Right renal cortex interstitium (tissue), 3 donors: ENCODE measurements around the gene CD2. TPM values are rescaled to one million over a fixed set of nuclear protein-coding genes. Genes with fewer than 3 reads are reported as not detected.

Experiments used
- DNase-seq, 3 donors: peaks; one replicate each; pipeline ENCODE4 v3.0.0-alpha.2; 2013; ENCODE audit warnings: low read depth in 3 of 3, low spot score in 2 of 3
- polyA plus RNA-seq, 3 donors: library from polyadenylated mRNA; unstranded; fragments of 120-200 nt; gene quantifications; one replicate each; pipeline ENCODE4 v1.2.1, GENCODE V29; 2013; ENCODE audit not compliant: insufficient read length in 3 of 3

The CD2 gene
- polyA plus RNA-seq, 3 donors = 0.35 to 1.1 (median 0.61) TPM

GRCh38 chr1:116771997-116772647 lies 17.9 kb downstream of the CD2 start:
- DNase-seq = no peak

DNA sequence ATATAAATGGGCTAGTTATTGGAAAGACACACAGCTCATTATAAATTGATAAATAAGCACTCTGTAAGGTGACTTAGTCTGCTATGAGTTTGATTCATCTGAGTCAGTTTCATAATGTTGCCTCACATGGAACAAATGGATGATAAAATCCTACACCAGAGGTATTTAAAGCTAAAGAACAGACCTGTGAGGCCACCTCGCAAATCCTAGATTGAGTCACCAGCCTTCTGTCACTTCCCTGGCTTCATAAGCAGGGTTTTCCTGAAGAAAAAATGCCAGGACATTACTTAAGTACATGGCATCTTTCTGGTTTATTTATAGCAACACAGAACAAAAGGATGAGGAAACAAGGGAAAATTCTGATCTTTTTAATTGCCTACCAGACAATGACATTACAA lies 18.4 kb downstream of the CD2 start:
- DNase-seq = no peak

- DNase-seq = no peak
These were observed 21.0 kb downstream of the CD2 start for GRCh38 chr1:116775116-116775752.

DNA sequence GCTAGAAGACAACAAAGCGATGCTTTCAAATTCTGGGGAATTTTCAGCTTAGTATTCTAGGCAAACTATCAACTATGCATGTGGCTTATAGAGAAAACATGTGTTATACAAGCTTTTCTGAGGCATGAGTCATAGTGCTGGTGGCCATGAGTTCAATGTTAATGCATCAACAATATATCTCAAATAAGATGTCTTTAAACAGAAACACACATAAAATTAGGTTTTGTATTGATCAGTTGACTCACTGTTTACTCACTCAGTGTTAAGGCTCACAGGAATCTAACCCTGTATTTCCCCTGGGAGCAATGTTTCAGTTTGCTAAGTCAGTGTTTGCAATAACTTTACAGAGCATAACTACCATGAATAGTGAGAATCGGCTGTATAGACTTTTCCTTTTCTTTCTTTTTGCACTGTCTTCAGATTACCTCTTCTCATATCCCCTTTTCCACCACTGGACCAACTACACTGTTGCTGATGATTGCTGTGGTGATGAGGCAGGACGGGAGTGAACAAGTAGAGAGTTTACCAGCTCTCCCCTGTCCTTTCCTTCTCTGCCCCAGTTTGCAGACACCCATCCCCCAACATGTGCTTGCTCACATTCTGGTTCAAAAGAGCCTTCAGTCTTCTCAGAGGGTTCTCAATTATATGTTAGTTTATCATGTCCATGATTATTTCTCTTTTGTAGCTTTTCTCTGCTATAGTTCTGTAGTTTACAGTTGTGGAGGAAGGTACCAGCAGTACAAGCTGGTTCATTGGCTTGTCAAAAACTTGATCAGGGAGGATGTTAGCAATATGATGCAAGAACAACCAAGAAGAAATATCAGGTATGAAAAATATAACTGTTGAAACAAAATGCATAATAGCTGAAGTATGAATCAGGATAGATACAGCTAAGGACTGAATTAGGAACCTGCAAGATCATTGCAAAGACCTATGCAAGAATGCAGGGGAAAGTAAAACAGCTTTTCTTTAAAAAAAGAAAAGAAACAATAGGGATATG lies 23.9 kb downstream of the CD2 start:
- no peak for DNase-seq

- DNase-seq = no peak
These were observed 26.8 kb downstream of the CD2 start for GRCh38 chr1:116781034-116781433.

DNA sequence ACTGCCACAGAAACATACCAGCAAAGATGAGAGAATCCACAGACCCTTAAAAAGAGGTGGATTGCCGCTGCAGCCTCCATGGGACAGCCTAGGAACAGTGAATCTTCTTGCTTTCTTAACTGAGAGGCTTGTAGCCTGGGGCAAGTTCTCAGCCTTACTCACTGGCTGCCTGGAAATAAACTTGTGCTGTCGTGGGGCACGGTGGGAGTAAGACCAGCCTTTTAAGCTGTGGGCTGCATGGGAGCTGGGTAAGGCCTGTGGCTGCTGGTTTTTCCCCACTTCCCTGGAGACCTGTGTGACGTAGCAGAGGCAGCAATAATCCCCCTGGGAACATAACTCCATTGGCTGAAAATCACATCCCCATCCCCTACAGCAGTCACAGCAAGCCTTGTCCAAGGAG lies 30.8 kb downstream of the CD2 start:
- no peak for DNase-seq

GRCh38 chr1:116786049-116786448 lies 31.8 kb downstream of the CD2 start:
- DNase-seq = no peak

DNA sequence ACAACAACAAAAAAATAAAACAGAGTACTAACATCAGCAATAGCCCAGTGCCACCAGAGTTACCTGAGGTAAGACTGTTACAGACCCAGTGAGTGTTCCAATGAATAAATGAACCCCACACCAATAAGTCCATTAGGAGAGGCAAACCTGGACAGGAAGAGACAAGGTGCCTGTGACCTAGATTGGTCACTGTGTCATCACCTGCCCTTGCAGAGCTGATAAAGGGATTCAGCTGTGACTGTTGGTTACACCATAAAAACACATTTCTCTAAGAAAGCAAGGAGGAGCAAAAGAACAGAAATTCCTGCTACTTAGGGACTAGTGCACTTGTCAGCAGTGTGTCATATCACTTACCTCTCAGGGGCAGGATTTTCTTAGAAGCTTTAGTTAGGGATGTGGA lies 37.5 kb downstream of the CD2 start:
- DNase-seq = no peak

DNA sequence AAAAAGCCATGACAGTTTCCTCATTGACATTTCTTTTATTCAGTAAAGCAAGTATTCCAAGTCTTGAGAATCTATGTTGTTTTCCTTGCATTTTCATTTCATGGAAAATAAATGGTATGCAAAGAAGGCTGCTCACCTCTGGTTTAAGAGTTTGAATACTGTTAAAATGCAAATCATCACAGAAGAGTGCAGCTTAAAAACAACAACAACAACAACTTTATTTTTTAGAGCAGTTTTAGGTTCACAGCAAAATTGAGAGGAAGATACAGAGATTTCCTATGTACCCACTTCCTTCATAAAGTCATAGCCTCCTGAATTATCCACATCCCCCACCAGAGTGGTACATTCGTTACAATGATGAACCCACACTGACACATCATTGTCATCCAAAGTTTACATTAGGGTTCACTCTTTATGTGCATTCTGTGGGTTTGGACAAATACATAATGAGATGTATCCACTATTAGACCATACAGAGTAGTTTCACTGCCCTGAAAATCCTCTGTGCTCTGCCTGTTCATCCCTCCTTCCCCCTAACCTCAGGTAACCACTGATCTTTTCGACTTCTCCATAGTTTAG lies 39.2 kb downstream of the CD2 start:
- no peak for DNase-seq

GRCh38 chr1:116794371-116794770 lies 40.1 kb downstream of the CD2 start:
- no peak for DNase-seq

- DNase-seq = no peak
These were observed 40.7 kb downstream of the CD2 start for GRCh38 chr1:116794804-116795481.

GRCh38 chr1:116795482-116795829 lies 41.2 kb downstream of the CD2 start:
- DNase-seq = no peak

GRCh38 chr1:116804736-116805135 lies 50.5 kb downstream of the CD2 start:
- DNase-seq = no peak

DNA sequence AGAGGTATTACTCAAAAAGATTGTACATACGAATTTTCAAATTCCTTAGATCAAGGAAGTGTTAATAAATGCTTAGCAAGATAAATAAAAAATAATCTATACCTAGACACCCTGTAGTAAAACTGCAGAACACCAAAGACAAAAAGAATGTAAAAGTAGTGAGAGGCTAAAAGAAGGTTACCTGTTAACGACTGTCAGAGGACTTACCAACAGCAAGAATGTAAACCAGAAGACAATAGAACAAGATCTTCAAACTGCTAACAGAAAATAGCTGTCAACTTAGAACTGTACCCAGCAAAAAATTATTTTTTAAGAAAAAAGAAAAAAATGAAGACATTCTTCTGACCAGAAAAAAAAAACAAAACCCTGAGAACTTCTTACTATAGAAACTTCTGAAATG lies 51.2 kb downstream of the CD2 start:
- DNase-seq = no peak

DNA sequence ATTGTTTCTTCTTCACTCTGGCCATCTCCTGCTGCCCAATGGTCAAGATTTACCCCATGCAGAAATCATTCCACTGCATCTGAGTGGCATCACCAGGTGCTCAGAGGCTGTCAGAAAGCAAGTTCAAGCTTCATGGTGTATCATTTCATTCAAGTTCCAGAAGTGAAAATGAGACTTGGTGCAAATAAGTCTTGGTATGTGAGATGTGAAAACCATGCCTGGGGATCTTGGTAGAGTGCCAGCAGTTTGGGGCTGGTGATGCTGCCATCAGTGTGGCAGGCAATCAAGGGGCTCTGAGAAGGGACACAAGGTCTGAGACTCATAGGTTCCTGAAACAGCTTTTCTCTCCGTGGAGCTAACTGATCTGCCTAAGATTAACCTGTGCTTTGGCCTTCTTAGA lies 52.0 kb downstream of the CD2 start:
- DNase-seq = no peak

GRCh38 chr1:116806671-116807070 lies 52.4 kb downstream of the CD2 start:
- no peak for DNase-seq

GRCh38 chr1:116807394-116808199 lies 53.4 kb downstream of the CD2 start:
- DNase-seq = no peak

- no peak for DNase-seq
These were observed 54.1 kb downstream of the CD2 start for GRCh38 chr1:116808200-116808847.

DNA sequence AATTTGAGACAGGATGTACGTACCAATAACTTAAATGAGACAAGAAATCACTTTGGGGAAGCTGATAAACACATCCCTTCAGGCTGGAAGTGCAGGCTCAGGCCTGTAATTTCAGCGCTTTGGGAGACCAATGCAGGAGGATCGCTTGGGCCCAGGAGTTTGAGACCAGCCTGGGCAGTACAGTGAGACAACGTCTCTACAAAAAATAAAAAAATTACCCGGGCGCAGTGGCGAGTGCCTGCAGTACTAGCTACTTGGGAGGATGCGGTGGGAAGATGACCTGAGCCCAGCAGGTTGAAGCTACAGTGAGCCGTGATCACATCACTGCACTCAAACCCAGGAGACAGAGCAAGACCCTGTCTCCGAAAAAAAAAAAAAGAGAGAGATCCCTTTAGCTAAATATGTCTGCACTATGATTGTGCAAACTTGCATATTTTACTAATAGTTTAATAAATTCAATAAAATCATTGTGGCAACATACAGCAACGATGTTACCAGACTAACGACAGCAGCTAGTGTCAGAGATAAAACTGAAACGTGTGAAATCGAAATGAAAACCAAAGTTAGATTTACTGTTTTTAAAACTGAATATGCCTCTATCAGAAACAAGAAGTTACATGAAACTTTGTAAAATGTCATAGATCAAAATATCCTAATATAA lies 54.7 kb downstream of the CD2 start:
- DNase-seq = no peak
